Hippocampal formation (tissue), 2 donors: ENCODE data around the gene DNASE1L3.
"Not testable (repeated sequence)": the region's sequence is repeated elsewhere in the genome, so short reads cannot be mapped to it uniquely, and the experiment has no call there.

ENCODE experiments used
- DNase-seq, 2 donors: peaks; one replicate each; lab custom pipeline; 2025; lab: John Stamatoyannopoulos, UW

DNASE1L3 gene

GRCh38 chr3:58236527-58237237, 25.9 kb upstream of the DNASE1L3 start:
- no peak for DNase-seq

- DNase-seq, result no peak
These were observed 25.2 kb upstream of the DNASE1L3 start for GRCh38 chr3:58235970-58236369.

- no peak for DNase-seq
These were observed 23.8 kb upstream of the DNASE1L3 start for GRCh38 chr3:58234516-58234931.

GRCh38 chr3:58231666-58232065, 20.9 kb upstream of the DNASE1L3 start:
- no peak for DNase-seq

- DNase-seq, result no peak
These were observed 20.2 kb upstream of the DNASE1L3 start for GRCh38 chr3:58230876-58231552.

GRCh38 chr3:58227933-58228332, 17.2 kb upstream of the DNASE1L3 start:
- DNase-seq, result not testable (repeated sequence)

DNA sequence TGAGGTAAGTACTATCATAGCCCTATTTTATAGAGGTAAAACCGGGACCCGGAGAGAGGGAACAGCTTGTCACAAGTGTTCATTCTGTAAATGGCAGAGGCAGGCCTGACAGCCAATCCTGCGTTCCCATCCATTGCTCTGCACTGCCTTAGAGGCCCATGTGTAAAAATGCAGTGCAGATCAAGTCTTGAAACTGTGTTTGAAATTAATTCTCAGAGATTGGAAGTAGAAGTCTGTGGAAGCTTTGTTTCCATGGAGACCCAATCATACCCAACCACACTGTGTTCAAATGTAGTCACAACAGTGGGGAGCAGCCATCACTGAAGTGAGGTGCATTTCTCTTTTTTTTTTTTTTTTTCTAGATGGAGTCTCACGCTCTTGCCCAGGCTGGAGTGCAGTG, 13.1 kb upstream of the DNASE1L3 start:
- DNase-seq, result peak in 1 of 2 donors; percentile 9

DNA sequence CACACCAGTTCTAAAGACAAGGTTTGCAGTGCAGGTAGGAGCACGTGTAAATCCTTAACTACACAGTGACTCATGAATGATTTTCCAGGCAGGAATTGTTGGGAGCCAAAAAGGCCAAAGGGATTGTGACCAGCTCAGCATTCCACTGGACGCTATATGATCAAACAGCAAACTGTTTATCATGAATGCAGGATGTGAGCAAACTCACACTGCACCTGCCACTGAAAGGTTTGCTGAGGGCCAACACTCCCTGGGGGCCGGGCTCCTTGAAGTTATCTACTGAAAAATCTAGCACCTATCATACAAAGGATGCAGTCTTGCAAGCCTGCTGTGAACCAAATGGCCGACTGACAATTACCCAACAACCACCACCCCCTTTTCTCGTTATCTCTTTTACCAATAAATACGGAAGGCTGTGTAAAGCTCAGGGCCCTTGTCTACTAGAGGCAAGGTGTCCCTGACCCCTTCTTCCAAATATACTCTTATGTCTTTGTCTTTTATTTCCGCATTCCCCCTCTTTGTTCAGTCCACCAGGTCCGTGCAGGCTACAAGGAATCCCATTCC, 11.5 kb upstream of the DNASE1L3 start:
- DNase-seq, result no peak

- no peak for DNase-seq
These were observed 8.1 kb upstream of the DNASE1L3 start for GRCh38 chr3:58218904-58219303.

DNA sequence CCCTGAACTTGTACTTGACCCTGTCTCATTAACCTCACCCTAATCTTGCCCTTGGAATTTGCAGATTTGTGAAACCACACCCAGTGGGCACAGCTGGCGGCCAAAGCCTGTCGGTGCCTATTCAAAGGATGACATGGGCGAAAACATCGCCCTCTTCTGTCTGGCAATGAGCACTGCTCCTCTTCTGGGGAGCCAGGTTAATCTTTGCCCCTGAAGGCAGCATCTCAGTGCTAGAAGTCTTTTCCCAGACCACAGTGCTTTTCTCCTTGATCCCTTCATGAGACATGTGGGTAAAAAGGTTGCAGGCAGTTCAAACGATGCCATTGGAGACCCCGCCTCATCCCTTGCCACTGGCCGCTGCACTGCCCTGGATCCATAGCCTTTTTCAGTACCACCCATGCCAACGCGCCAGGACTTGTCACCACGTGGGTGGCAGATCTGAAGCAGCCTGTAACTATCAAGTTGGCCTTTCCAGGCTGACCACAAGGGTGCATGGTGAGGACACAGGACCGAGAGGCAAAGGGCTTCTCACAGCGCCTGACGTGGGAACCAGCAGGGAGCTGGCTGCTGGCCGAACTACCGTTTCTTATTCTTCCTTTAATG, 6.5 kb upstream of the DNASE1L3 start:
- peak; percentile 61 to 71 for DNase-seq

DNA sequence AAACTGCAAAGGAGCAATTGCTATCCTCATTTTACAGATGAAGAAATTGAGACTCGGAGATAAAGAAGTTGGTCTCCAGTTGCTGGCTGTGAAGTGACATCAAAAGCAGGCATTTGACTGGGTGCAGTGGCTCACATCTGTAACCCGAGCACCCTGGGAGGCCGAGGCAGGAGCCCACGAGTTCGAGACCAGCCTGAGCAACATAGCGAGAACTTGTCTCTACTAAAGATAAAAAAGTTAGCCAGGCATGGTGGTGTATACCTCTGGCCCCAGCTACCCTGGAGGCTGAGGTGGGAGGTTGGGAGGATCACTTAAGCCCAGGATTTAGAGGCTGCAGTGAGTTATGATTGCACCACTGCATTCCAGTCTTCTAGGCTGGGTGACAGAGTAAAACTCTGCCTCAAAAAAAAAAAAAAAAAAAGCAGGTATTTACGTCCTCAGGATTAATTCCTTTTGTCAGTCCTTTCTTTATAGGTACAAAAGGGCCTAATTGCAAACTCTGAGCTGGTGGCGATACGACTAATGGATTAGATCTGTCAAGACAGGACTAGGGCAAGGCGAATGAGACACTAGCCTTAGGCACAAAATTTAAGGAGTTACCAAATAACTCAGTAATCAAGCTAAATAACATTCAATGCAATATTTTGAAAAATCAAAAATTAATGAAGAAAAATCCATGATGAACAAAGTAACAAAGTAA, 5.9 kb upstream of the DNASE1L3 start:
- no peak for DNase-seq

- DNase-seq, result no peak
These were observed 4.7 kb upstream of the DNASE1L3 start for GRCh38 chr3:58215317-58216025.

GRCh38 chr3:58214484-58215316, 3.9 kb upstream of the DNASE1L3 start:
- DNase-seq, result peak in 1 of 2 donors; percentile 5

GRCh38 chr3:58209933-58210332, 839 bp downstream of the DNASE1L3 start:
- DNase-seq, result no peak

- no peak for DNase-seq
These were observed 2.8 kb downstream of the DNASE1L3 start for GRCh38 chr3:58207954-58208353.

GRCh38 chr3:58206406-58207011, 4.3 kb downstream of the DNASE1L3 start:
- DNase-seq, result no peak

DNA sequence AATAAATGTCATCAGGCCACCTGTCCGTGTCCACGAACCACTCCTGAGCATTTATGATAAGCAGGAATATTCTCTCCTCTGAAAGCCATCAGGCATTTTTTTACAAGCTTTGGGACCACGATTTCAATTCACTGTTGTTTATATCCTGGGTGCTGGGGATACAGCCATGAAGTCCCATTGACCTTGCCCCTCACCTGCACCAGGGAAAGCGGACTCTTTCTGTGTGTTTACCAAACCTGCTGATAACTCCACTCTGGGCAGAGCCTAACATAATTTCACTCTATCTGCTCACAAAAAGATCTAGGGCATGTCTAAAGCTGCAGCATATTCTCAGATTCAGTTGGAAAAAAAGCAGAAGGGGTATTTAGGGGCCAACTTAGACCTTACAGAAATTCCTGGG, 4.8 kb downstream of the DNASE1L3 start:
- DNase-seq, result no peak

DNA sequence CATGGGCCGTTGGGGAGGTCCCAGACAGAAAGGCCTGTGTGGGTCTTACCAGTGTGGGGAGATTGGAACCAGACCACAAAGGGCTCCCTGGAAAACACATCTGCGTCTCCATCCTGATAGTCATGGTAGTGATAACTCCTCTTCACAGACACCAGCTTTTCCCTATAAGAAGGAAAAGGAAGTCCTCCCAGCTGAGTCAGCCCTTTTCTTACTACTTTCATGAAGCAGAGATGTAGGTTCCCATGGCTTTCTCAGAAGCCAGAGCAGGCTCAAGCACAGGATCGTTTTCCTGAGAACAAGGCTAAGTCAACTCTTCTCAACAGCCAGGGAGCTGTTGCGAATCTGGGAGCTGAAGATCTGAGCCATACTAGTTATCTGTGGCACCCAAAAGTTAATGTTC, 6.1 kb downstream of the DNASE1L3 start:
- no peak for DNase-seq

DNA sequence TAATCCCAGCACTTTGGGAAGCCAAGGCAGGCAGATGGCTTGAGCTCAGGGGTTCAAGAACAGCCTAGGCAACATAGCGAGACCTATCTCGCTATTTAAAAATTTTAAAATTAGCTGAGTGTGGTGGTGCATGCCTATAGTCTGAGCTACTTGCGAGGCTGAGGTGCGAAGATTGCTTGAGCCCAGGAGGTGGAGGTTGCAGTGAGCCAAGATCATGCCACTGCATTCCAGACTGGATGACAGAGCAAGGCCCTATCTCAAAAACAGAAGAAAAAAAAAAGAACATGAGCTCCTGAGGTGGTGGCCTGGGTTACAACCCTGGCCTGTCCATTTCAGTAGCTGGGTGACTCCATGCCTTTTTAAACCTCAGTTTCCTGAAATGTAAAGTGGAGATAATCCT, 7.2 kb downstream of the DNASE1L3 start:
- DNase-seq, result no peak

DNA sequence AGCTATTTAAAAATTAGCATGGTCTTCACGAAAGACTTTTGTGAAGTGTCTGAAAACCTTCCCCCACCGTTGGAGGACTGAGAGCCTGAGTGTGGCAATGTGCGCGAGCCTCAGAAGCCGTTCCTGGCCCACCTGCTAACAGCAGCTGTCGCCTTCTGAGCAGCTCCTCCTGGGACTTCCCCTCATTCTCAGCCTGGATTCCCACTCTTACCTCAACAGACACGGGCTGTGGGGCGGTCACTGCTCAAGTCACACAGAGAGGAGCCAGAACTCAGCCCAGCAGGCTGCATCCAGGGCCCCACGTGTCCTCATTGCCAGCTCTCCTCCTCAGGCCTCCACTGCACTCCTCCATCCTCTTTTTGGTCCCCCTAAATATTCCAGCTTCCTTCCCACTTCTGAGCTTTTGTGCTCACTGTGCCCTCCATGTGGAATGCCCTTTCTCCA, 7.8 kb downstream of the DNASE1L3 start:
- no peak for DNase-seq
